ENCODE results near the gene CPSF7. TPM values are rescaled to one million over a fixed set of nuclear protein-coding genes. Genes with fewer than 3 reads are reported as not detected.

Gene CPSF7
- total RNA-seq, 1 experiment from 2014 or later = 99.9 TPM

DNA sequence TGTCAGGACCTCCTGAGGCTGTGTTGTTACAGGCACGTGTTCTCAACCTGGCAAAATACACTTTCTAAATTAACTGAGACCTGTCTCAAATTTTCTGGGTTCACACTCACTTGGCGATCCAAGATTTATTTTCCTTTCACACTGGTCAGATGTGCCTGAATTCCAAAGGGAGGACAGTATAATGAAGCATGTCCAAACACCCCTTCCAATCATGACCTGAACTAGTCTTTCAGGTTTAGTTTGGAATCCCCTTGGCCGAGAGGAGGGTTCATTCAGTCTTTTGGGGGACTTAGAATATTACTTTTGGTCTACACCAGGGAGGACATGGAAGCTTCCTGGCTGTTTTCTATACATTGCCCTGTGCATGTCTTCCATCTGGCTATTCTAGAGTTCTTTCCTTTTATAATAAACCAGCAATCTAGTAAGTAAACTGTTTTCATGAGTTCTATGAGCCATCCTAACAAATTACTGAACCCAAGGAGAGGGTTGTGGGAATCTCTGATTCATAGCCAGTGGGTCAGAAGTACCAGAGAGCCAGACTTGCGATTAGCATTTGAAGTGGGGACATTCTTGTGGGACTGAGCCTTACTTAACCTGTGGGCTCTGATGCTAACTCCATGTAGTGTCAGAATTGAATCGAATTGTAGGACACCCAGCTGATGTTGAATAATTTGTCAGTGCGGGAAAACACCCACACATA is 52.2 kb downstream of the CPSF7 start:
- ChIA-PET POLR2A (interaction anchor here (1.7 to 15.7 kb wide), 4 partner anchors 12 to 46 kb away, joined by 7 to 429 read pairs (median 118); partner anchors contain the start of genes CYB561A3, DDB1, TKFC and TMEM138), CTCF (interaction anchor here (0.6 to 1.0 kb wide), 2 partner anchors 41 to 43 kb away, joined by 3 to 5 read pairs; no protein-coding TSS in a partner anchor)
- no TSS peak for BruUV-seq (replicated peaks)
- DNase-seq (ENCODE audit: unreplicated experiment) = no peak
- H3K4me3 Mint-ChIP-seq (ENCODE audit: unreplicated experiment) = no peak overlapping the region
- intact Hi-C loops (cut with micrococcal nuclease) = loop anchor here (1.0 kb wide), 1 partner anchor 15 kb away; the partner anchor contains the start of gene TMEM138
- peaks cover 6% of the 10 kb centered on the region for H3K36me3 Mint-ChIP-seq (ENCODE audit: insufficient read depth, unreplicated experiment)
- TF ChIP-seq, protein P1, sequence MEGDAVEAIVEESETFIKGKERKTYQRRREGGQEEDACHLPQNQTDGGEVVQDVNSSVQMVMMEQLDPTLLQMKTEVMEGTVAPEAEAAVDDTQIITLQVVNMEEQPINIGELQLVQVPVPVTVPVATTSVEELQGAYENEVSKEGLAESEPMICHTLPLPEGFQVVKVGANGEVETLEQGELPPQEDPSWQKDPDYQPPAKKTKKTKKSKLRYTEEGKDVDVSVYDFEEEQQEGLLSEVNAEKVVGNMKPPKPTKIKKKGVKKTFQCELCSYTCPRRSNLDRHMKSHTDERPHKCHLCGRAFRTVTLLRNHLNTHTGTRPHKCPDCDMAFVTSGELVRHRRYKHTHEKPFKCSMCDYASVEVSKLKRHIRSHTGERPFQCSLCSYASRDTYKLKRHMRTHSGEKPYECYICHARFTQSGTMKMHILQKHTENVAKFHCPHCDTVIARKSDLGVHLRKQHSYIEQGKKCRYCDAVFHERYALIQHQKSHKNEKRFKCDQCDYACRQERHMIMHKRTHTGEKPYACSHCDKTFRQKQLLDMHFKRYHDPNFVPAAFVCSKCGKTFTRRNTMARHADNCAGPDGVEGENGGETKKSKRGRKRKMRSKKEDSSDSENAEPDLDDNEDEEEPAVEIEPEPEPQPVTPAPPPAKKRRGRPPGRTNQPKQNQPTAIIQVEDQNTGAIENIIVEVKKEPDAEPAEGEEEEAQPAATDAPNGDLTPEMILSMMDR (IDR thresholded peaks at IDR 0.05; ENCODE audit: unreplicated experiment) = no peak
- H3K27me3 Mint-ChIP-seq (ENCODE audit: insufficient read depth, unreplicated experiment) = no peaks in the 10 kb centered on the region
- H3K27ac Mint-ChIP-seq (ENCODE audit: low read depth, unreplicated experiment) = peak overlapping the region; percentile 86
- no peaks in the 10 kb centered on the region for H3K9me3 Mint-ChIP-seq (ENCODE audit: unreplicated experiment)
- peaks cover 13% of the 10 kb centered on the region for H3K4me1 Mint-ChIP-seq (ENCODE audit: insufficient read depth, unreplicated experiment)

DNA sequence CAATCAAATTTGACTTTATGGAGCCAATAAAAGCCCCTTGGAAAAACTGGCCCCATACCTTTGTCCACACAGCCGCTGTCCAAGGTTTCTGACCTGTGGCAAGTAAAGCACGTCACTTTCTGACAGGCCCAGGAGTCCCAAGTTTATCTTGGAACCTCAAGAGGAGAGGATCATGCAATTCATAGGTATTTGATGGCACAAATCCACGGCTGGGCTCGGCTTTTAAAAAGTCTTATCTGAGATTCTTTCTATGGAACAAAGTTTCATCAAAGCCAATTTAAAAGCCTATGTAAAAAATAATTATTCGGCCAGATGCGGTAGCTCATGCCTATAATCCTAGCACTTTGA is 54.0 kb downstream of the CPSF7 start:
- Mint-ChIP-seq H3K4me3 (ENCODE audit: unreplicated experiment) (no peak overlapping the region), H3K27me3 (ENCODE audit: insufficient read depth, unreplicated experiment) (no peaks in the 10 kb centered on the region), H3K9me3 (ENCODE audit: unreplicated experiment) (no peaks in the 10 kb centered on the region), H3K36me3 (ENCODE audit: insufficient read depth, unreplicated experiment) (peaks cover 12% of the 10 kb centered on the region), H3K27ac (ENCODE audit: low read depth, unreplicated experiment) (no peak overlapping the region), H3K4me1 (ENCODE audit: insufficient read depth, unreplicated experiment) (peaks cover 13% of the 10 kb centered on the region)
- intact Hi-C loops (cut with micrococcal nuclease) = no loop called here
- TF ChIP-seq, protein P1 (IDR thresholded peaks at IDR 0.05; ENCODE audit: unreplicated experiment) = no peak
- BruUV-seq (replicated peaks) = no TSS peak
- ChIA-PET POLR2A (interaction anchor here (0.7 to 15.7 kb wide), 7 partner anchors 9 to 54 kb away, joined by 3 to 429 read pairs (median 7); partner anchors contain the start of genes CYB561A3 and TMEM138), CTCF (interaction anchor here (0.6 to 3.2 kb wide), 5 partner anchors 10 to 263 kb away, joined by 3 to 24 read pairs (median 3); no protein-coding TSS in a partner anchor)
- DNase-seq (ENCODE audit: unreplicated experiment) = no peak

DNA sequence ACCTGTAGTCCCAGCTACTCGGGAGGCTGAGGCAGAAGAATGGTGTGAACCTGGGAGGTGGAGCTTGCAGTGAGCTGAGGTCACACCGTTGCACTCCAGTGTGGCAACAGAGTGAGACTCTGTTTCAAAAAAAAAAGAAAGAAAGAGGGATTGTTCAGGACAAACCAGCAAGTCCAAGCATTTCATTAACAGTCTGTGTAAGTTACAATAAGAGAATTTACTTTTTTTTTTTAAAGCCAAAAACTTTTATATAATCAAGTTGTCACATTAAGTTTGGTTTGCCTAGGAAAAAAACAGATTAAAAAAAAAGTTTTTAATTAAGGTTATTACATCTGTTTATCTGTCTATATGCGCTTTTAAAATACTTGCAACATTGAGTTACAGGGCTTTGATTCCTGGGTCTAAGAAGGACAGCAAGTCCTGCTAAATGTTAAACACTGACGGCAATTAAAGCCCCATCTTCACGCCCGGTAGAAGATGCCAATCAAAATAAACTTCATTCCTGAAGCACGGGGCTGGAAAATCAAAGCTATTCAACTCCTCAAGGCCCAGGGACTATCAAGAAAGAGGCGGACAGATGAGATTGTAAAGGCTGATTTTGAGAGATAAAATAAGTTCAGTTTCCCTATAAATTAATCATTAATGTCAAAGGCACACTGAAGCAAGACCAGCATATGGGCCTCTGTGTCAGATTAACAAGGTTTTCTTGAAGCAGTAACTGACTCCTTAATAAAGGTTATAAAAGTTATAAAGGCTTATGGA is 56.9 kb downstream of the CPSF7 start:
- no peak for DNase-seq (ENCODE audit: unreplicated experiment)
- TF ChIP-seq, protein P1 (IDR thresholded peaks at IDR 0.05; ENCODE audit: unreplicated experiment) = no peak
- ChIA-PET POLR2A (interaction anchor here (0.6 to 13.7 kb wide), 3 partner anchors 9 to 469 kb away, joined by 3 to 429 read pairs (median 66); partner anchors contain the start of genes CYB561A3 and TMEM138), CTCF (interaction anchor here (22.4 kb wide), 1 partner anchor 11 kb away, joined by 294 read pairs; no protein-coding TSS in a partner anchor)
- Mint-ChIP-seq H3K27me3 (ENCODE audit: insufficient read depth, unreplicated experiment) (no peaks in the 10 kb centered on the region), H3K27ac (ENCODE audit: low read depth, unreplicated experiment) (no peak overlapping the region), H3K4me1 (ENCODE audit: insufficient read depth, unreplicated experiment) (peaks cover 24% of the 10 kb centered on the region), H3K9me3 (ENCODE audit: unreplicated experiment) (no peaks in the 10 kb centered on the region), H3K36me3 (ENCODE audit: insufficient read depth, unreplicated experiment) (peaks cover 40% of the 10 kb centered on the region), H3K4me3 (ENCODE audit: unreplicated experiment) (no peak overlapping the region)
- BruUV-seq (replicated peaks) = no TSS peak
- intact Hi-C loops (cut with micrococcal nuclease) = no loop called here
